Measurements from ENCODE around the gene XPR1.

- no peak for TF ChIP-seq NFIC (IDR thresholded peaks at IDR 0.05)
- TF ChIP-seq RAD21 (IDR thresholded peaks at IDR 0.05; ENCODE audit: low read depth) = no peak
- TF ChIP-seq REST (IDR thresholded peaks at IDR 0.05; ENCODE audit: low read depth) = no peak
- no peak for TF ChIP-seq FOXM1 (IDR thresholded peaks at IDR 0.05; ENCODE audit: borderline replicate concordance, low read depth)
- TF ChIP-seq TCF12 (IDR thresholded peaks at IDR 0.05; ENCODE audit: low read depth) = no peak
- TF ChIP-seq CREB1 (IDR thresholded peaks at IDR 0.05; ENCODE audit: low read depth) = no peak
- no peak for TF ChIP-seq CEBPB (IDR thresholded peaks at IDR 0.05)
- no peak for TF ChIP-seq YY1 (IDR thresholded peaks at IDR 0.05; ENCODE audit: low read depth)
- no peak for TF ChIP-seq EGR1 (IDR thresholded peaks at IDR 0.05)
- TF ChIP-seq USF1 (IDR thresholded peaks at IDR 0.05) = no peak
- TF ChIP-seq TEAD4 (IDR thresholded peaks at IDR 0.05) = no peak
- TF ChIP-seq EP300 (IDR thresholded peaks at IDR 0.05; ENCODE audit: borderline replicate concordance) = no peak
- TF ChIP-seq TAF1 (IDR thresholded peaks at IDR 0.05; ENCODE audit: low read depth) = no peak
These were observed 264.3 kb downstream of the XPR1 start for GRCh38 chr1:180896161-180896560.

Data from Ishikawa (cell line).